ENCODE results near the gene MMP24.
A peak's percentile ranks its signal among the peaks of the same experiment; 100 is the strongest.
"Not testable (repeated sequence)": the region's sequence is repeated elsewhere in the genome, so short reads cannot be mapped to it uniquely, and the experiment has no call there.

Gene MMP24

GRCh38 chr20:35200267-35200666, 26.2 kb upstream of the MMP24 start:
- Mint-ChIP-seq H3K27ac (no peak overlapping the region), H3K4me1 (no peaks in the 10 kb centered on the region), H3K4me3 (no peak overlapping the region), H3K9me3 (peaks cover 7 to 20% of the 10 kb centered on the region in 2 donors), H3K27me3 (no peaks in the 10 kb centered on the region)
- DNase-seq (no peak), ATAC-seq (no peak)

DNA sequence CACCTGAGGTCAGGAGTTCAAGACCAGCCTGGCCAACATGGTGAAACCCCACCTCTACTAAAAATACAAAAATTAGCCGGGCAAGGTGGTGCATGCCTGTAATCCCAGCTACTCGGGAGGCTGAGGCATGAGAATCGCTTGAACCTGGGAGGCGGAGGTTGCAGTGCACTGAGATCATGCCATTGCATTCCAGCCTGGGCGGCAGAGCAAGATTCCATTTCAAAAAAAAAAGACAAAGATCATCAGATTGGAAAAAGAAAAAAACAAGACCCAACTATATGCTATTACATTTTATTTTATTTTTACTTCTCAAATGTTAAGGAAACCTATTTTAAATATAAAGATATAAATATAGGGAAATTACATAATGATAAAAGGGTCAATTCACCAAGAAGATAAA, 25.0 kb upstream of the MMP24 start:
- H3K4me3 Mint-ChIP-seq, H3K27me3 Mint-ChIP-seq, DNase-seq, H3K4me1 Mint-ChIP-seq, H3K27ac Mint-ChIP-seq, ATAC-seq: not testable (repeated sequence)
- peaks cover 5 to 18% of the 10 kb centered on the region in 2 donors for H3K9me3 Mint-ChIP-seq

DNA sequence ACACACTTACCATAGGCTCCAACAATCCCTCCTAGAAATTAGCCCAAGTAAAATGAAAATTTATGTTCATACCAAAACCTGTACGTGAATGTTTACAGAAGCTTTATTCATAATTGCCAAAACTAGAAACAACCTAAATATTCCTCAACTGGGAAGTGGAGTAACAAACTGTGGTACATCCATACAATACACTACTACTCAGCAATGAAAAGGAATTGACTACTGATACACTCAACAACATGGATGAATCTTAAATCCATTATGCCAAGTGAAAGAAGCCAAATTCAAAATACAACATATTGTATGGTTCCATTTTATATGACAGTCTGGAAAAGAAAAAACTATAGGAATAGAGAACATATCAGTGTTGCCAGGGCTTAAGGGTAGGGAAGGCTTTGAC, 19.7 kb upstream of the MMP24 start:
- no peak for ATAC-seq
- no peaks in the 10 kb centered on the region for H3K27me3 Mint-ChIP-seq
- H3K27ac Mint-ChIP-seq: no peak overlapping the region
- no peaks in the 10 kb centered on the region for H3K4me1 Mint-ChIP-seq
- H3K9me3 Mint-ChIP-seq: peaks cover 0 to 8% of the 10 kb centered on the region in 2 donors
- no peak overlapping the region for H3K4me3 Mint-ChIP-seq
- DNase-seq: no peak

- H3K27me3 Mint-ChIP-seq: no peaks in the 10 kb centered on the region
- peaks cover 0 to 8% of the 10 kb centered on the region in 2 donors for H3K9me3 Mint-ChIP-seq
- DNase-seq (peak; percentile 65 to 66), ATAC-seq (peak; percentile 91)
- no peaks in the 10 kb centered on the region for H3K4me1 Mint-ChIP-seq
- no peak overlapping the region for H3K4me3 Mint-ChIP-seq
- no peak overlapping the region for H3K27ac Mint-ChIP-seq
These were observed 18.4 kb upstream of the MMP24 start for GRCh38 chr20:35207950-35208611.

DNA sequence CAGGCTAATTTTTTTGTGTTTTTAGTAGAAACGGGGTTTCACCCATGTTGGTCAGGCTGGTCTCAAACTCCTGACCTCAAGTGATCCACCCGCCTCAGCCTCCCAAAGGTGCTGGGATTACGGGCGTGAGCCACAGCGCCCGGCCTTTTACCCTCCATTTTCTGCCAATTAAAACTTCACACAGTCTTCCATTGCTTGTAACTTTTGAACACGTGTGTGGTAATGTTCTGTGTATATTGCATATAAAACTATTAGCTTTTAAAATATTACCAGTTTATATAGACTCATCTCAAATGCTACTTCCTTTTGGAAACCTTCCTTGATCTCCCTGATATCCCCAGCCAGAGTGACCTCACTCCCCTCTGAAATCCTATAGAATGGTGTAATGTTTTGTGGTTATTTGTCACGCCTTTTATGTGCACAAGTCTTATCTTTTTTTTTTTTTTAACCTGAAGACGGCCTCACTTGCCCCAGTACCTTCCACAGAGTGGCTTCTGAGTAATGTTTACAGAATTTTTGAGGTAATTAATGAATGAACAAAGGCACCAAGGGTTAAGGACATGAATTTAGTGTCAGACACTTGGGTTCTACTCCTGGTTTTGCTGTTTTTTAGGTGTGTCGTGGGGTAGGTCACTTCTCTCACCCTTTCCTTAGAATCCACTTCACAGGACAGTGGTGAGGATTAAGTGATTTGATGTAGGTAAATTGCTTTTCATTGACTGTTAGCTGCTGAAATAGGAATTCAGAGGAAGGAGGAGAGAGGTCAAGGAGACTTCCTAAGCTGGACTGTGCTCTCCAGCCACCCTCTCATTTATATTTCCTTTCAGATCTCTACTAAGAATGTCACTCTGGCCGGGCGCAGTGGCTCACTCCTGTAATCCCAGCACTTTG, 11.2 kb upstream of the MMP24 start:
- H3K4me3 Mint-ChIP-seq: no peak overlapping the region
- H3K27ac Mint-ChIP-seq: no peak overlapping the region
- no peak for ATAC-seq
- no peaks in the 10 kb centered on the region for H3K9me3 Mint-ChIP-seq
- H3K4me1 Mint-ChIP-seq: no peaks in the 10 kb centered on the region
- no peak for DNase-seq
- no peaks in the 10 kb centered on the region for H3K27me3 Mint-ChIP-seq

GRCh38 chr20:35216541-35216940, 9.9 kb upstream of the MMP24 start:
- no peaks in the 10 kb centered on the region for H3K27me3 Mint-ChIP-seq
- no peaks in the 10 kb centered on the region for H3K9me3 Mint-ChIP-seq
- H3K27ac Mint-ChIP-seq: no peak overlapping the region
- no peaks in the 10 kb centered on the region for H3K4me1 Mint-ChIP-seq
- H3K4me3 Mint-ChIP-seq: no peak overlapping the region
- no peak for ATAC-seq
- DNase-seq: no peak

GRCh38 chr20:35223941-35224340, 2.5 kb upstream of the MMP24 start:
- H3K4me3 Mint-ChIP-seq: no peak overlapping the region
- DNase-seq (no peak), ATAC-seq (no peak)
- peaks cover 7% of the 10 kb centered on the region for H3K4me1 Mint-ChIP-seq
- H3K27me3 Mint-ChIP-seq: peaks cover 35% of the 10 kb centered on the region
- H3K9me3 Mint-ChIP-seq: no peaks in the 10 kb centered on the region
- H3K27ac Mint-ChIP-seq: no peak overlapping the region

GRCh38 chr20:35224536-35224935, 2.0 kb upstream of the MMP24 start:
- Mint-ChIP-seq H3K4me3 (no peak overlapping the region), H3K9me3 (no peaks in the 10 kb centered on the region), H3K27ac (no peak overlapping the region), H3K4me1 (peaks cover 7% of the 10 kb centered on the region), H3K27me3 (peaks cover 41% of the 10 kb centered on the region)
- ATAC-seq (no peak), DNase-seq (no peak)

- DNase-seq (no peak), ATAC-seq (no peak)
- no peaks in the 10 kb centered on the region for H3K9me3 Mint-ChIP-seq
- H3K27ac Mint-ChIP-seq: no peak overlapping the region
- peak overlapping the region; percentile 54 to 61 for H3K4me3 Mint-ChIP-seq
- peaks cover 46% of the 10 kb centered on the region for H3K27me3 Mint-ChIP-seq
- peaks cover 7% of the 10 kb centered on the region for H3K4me1 Mint-ChIP-seq
These were observed 968 bp upstream of the MMP24 start for GRCh38 chr20:35225319-35226125.

DNA sequence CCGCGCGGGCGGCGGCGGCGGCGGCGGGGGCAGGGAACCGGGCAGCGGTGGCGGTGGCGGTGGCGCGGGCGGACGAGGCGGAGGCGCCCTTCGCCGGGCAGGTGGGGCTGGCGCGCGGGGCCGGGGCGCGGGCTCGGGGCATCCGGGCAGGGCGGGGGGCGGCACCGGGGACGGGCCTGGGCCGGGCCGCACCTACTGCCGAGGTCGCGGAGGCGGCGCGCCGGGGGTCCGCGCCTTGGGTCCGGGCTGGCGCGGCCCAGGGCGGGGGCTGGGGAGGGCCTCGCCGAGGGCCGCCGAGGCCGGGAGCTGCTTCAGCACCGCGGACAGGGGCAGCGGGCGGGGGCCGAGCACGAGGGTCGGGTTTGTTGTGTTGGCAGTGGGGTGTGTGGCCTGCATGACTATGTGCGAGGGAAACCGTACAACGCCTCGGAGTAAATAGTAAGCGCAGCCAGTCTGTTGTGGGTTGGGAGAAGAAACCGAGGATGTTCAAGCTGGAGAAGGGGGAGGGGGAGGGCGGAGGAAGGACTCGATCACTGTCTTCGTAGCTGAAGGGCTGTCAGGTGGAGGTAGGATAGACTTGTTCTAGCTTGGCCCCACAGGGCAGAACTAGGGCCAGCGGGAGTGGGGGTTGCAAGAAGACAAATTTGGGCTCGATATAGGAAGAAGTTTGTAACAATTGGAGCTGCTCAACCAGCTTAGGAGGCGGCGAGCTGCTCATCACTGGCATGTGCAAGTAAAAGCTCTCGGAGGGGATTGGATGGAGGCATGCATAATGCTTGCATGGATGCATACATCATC, 593 bp downstream of the MMP24 start:
- peaks cover 7% of the 10 kb centered on the region for H3K4me1 Mint-ChIP-seq
- H3K27ac Mint-ChIP-seq: no peak overlapping the region
- peak; percentile 77 for ATAC-seq
- H3K27me3 Mint-ChIP-seq: peaks cover 46% of the 10 kb centered on the region
- peak overlapping the region; percentile 36 to 62 for H3K4me3 Mint-ChIP-seq
- no peaks in the 10 kb centered on the region for H3K9me3 Mint-ChIP-seq
- peak; percentile 42 to 46 for DNase-seq

- no peaks in the 10 kb centered on the region for H3K4me1 Mint-ChIP-seq
- no peak for ATAC-seq
- DNase-seq: no peak
- H3K27me3 Mint-ChIP-seq: peaks cover 16% of the 10 kb centered on the region
- no peak overlapping the region for H3K4me3 Mint-ChIP-seq
- H3K9me3 Mint-ChIP-seq: no peaks in the 10 kb centered on the region
- no peak overlapping the region for H3K27ac Mint-ChIP-seq
These were observed 6.1 kb downstream of the MMP24 start for GRCh38 chr20:35232575-35232974.

- Mint-ChIP-seq H3K9me3 (no peaks in the 10 kb centered on the region), H3K27ac (no peak overlapping the region), H3K4me1 (no peaks in the 10 kb centered on the region), H3K27me3 (no peaks in the 10 kb centered on the region), H3K4me3 (no peak overlapping the region)
- ATAC-seq (no peak), DNase-seq (no peak)
These were observed 9.4 kb downstream of the MMP24 start for GRCh38 chr20:35235881-35236280.

DNA sequence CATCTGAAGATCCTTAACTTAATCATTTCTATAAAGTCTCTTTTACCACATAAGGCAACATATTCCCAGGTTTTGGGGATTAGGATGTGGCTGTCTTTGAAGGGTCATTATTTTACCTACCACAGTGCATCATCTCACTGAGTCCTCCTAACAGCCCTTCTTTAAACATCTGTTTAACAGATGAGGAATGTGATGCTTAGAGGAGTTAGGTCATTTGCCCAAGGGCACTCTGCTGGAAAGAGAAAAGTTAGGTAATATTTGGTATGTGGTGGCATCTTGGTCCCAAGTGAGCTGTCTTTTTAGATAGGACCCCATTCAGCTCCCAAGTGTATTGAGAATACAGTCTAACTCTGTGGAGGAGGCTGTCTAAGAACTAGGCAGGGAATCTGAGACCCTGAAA, 11.0 kb downstream of the MMP24 start:
- no peaks in the 10 kb centered on the region for H3K9me3 Mint-ChIP-seq
- no peaks in the 10 kb centered on the region for H3K27me3 Mint-ChIP-seq

DNA sequence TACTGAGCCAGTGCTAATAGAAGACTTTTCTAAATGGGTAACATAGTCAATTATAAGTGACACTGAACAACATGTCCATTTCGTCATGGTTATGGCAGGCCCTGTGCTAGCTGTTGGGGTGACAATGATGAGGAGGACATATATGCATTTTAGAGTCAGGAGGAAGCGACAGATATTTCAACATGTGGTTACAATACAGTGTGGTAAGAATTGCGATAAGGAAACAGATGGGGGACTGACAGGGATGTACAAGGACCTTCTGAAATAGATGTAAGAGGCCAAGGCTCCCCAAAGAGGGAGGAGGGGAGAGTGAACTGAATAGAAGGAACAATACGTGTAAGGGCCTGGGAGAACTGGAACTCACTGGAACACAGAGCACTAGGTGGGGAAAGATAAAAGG, 11.7 kb downstream of the MMP24 start:
- H3K27me3 Mint-ChIP-seq: no peaks in the 10 kb centered on the region
- no peaks in the 10 kb centered on the region for H3K9me3 Mint-ChIP-seq
- DNase-seq (no peak), ATAC-seq (no peak)
- H3K4me3 Mint-ChIP-seq: no peak overlapping the region
- H3K27ac Mint-ChIP-seq: no peak overlapping the region
- H3K4me1 Mint-ChIP-seq: no peaks in the 10 kb centered on the region

More for the DNA sequence above, 11.0 kb downstream of the MMP24 start:
- DNase-seq (no peak), ATAC-seq (no peak)
- H3K4me3 Mint-ChIP-seq: no peak overlapping the region
- no peak overlapping the region for H3K27ac Mint-ChIP-seq
- H3K4me1 Mint-ChIP-seq: no peaks in the 10 kb centered on the region

GRCh38 chr20:35238735-35239134, 12.2 kb downstream of the MMP24 start:
- ATAC-seq (no peak), DNase-seq (no peak)
- no peak overlapping the region for H3K4me3 Mint-ChIP-seq
- no peaks in the 10 kb centered on the region for H3K27me3 Mint-ChIP-seq
- H3K4me1 Mint-ChIP-seq: no peaks in the 10 kb centered on the region
- no peaks in the 10 kb centered on the region for H3K9me3 Mint-ChIP-seq
- H3K27ac Mint-ChIP-seq: no peak overlapping the region

Measured in stimulated activated naive CD8-positive, alpha-beta T cell treated with anti-CD3 and anti-CD28 coated beads, Interleukin-15, amount 100 ng/mL, for 72 hours (primary cell).